GM10847 (cell line): ENCODE results near the gene HADHA.

ENCODE experiments used
- POLR2A ChIP-seq: IDR thresholded peaks from 2 replicates; pipeline ENCODE4 v1.6.1; 2011; ENCODE audit not compliant: insufficient read length; ENCODE audit errors: extremely low read depth

HADHA gene

DNA sequence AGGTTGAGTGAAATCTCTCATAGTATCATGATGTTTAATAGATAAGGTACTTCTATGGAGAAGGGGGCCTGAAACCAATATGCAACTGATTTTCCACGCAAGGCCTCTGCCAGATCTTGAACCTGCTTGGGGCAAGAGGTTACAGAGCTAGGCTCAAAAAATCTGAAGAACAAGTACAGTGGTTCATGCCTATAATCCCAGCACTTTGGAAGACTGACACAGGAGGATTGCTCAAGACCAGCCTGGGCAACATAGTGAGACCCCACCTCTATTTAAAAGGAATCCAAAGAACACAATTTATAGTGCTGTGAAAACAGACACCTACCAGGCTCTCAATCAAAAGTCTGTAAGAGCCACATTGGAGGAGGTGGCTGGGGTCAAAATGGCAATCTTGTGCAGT is 28.6 kb downstream of the HADHA start:
- no peak for TF ChIP-seq POLR2A

DNA sequence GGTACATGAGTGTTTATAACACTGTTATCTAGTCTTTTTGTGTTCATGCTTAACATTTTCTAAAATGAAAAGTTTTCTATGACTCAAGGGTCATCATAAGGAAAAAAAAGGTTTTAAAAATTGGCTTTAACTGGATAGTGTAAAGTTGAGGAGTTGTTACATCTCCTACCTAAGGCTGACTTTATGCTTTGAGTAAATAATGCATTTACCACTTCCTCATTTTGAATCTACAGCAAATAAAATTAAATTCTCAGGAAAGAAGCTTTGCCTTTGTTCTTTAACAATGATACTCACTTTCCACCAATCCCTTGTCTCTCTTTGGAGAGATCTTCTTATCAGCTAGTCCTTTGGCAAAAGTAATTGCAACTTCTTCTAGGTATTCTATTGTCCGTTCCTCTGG is 29.7 kb downstream of the HADHA start:
- TF ChIP-seq POLR2A, result no peak

DNA sequence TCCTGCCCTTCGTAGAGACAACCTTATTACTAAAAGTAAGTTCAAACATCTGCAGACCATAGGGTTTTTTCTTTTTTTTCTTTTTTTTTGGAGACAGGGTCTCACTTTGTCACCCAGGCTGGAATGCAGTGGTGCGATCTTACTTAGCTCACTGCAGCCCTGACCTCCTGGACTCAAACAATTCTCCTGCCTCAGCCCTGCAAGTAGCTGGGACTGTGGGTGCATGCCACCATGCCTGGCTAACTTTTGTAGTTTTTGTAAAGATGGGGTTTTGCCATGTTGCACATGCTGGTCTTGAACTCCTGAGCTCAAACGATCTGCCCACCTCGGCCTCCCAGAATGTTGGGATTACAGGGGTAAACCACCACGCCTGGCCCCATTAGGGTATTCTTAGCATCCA is 32.4 kb downstream of the HADHA start:
- TF ChIP-seq POLR2A, result no peak

GRCh38 chr2:26203906-26204305 is 40.5 kb downstream of the HADHA start:
- TF ChIP-seq POLR2A, result no peak

DNA sequence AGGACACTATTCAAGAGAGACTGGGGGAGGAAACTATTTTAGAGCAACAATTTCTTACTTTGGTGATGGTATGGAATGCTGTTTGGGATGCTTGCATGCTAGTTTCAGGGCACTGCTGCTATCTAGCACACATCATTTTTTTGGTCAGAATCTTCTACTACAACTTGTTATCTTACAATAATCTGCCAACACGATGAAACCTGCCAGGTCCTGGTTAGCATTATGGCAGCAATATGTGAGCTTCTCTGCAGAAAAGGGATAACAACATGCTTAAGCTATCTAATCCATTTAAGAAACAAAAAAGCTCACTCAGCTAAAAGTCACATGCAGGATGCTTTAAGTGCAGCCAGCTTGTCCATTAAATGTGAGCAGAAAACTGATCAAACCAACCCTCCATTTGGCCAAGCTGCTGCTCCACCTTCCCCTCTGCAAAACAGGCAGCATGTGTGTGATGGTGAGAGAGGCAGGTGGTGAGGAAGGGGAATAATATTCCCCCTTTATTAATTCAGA is 41.4 kb downstream of the HADHA start:
- no peak for TF ChIP-seq POLR2A

DNA sequence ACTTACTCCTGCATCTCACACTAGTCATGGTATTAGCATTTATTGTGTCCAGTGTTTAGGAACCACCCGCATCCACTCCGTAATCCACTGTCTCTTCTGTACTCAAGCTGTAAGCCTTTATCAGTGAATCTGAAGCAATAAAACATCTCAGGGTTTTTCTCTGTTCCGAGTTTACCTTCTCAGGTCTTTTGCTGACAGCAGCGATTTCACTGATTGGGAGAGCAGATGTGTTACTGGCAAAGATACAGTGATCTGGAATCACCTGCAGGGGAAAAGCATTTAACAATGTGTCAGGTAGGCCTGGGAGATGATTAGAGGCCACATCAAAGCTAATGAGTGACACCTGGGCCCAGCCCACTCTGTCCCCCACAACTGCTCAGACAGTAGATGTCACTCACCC is 46.9 kb downstream of the HADHA start:
- TF ChIP-seq POLR2A, result no peak

GRCh38 chr2:26196683-26197418 is 47.6 kb downstream of the HADHA start:
- TF ChIP-seq POLR2A, result no peak

GRCh38 chr2:26195040-26195984 is 49.1 kb downstream of the HADHA start:
- no peak for TF ChIP-seq POLR2A

GRCh38 chr2:26193578-26194231 is 50.7 kb downstream of the HADHA start:
- TF ChIP-seq POLR2A, result no peak

DNA sequence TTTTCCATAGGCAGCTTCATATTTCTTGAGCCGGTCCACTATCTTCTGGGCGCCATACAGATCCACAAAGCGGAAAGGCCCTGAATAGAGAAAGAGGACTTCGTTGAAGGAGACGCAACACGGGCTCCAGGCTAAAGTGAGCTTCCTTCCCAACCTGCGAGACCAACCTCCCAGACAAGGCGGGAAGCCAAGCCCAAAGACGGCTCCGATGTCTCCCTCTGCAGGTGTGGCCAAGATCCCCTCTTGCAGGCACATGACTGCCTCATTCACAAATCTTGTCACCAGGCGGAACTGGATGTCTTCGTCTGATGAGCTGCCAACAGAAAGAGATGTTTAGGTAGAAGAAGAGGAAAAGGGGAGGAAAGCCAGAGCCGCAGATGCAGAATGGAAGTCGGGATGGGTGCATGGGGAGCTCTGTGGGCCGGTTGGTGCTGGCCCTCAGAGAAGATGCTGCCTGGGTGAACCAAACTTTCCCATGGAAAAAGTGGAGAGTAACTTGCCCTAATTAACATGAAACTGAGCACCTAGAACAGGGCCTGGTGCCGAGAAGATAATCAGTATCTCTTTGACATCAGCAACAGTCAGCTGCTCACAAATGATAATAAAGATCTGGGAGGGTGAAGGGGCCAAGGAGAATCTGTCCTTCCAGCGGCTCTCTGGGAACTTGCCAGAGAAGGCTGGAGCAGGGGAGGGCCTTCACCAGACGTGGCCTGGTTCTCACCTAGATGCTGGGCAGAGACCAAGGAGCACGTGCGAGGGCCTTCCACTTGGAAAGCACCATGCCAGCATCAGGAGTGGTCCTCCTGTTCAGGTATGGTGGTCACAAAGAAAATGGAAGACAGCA is 52.9 kb downstream of the HADHA start:
- no peak for TF ChIP-seq POLR2A

- no peak for TF ChIP-seq POLR2A
These were observed 54.1 kb downstream of the HADHA start for GRCh38 chr2:26190369-26190768.

GRCh38 chr2:26189751-26190150 is 54.7 kb downstream of the HADHA start:
- no peak for TF ChIP-seq POLR2A

- TF ChIP-seq POLR2A, result no peak
These were observed 55.3 kb downstream of the HADHA start for GRCh38 chr2:26189123-26189522.

- TF ChIP-seq POLR2A, result no peak
These were observed 56.8 kb downstream of the HADHA start for GRCh38 chr2:26187537-26188104.
